Middle frontal gyrus (tissue), 1 donor: ENCODE data around the gene ALKBH2.
A peak's percentile ranks its signal among the peaks of the same experiment; 100 is the strongest.

Source experiments
- DNase-seq: peaks from one replicate; pipeline ENCODE4 v3.0.0-alpha.2; 2015; ENCODE audit warnings: low spot score; ENCODE audit errors: extremely low spot score

Gene ALKBH2

GRCh38 chr12:109114644-109115043 is 21.4 kb upstream of the ALKBH2 start:
- no peak for DNase-seq

GRCh38 chr12:109113661-109114321 is 20.5 kb upstream of the ALKBH2 start:
- DNase-seq, result no peak

GRCh38 chr12:109112720-109113465 is 19.6 kb upstream of the ALKBH2 start:
- DNase-seq, result no peak

GRCh38 chr12:109110988-109111495 is 17.8 kb upstream of the ALKBH2 start:
- peak; percentile 55 for DNase-seq

- no peak for DNase-seq
Observed at GRCh38 chr12:109109746-109110350, 16.6 kb upstream of the ALKBH2 start.

GRCh38 chr12:109105176-109105575 is 11.9 kb upstream of the ALKBH2 start:
- DNase-seq, result no peak

GRCh38 chr12:109102491-109102890 is 9.2 kb upstream of the ALKBH2 start:
- no peak for DNase-seq

GRCh38 chr12:109100741-109101140 is 7.5 kb upstream of the ALKBH2 start:
- no peak for DNase-seq

GRCh38 chr12:109099431-109100020 is 6.3 kb upstream of the ALKBH2 start:
- no peak for DNase-seq

GRCh38 chr12:109098651-109099050 is 5.4 kb upstream of the ALKBH2 start:
- no peak for DNase-seq

- no peak for DNase-seq
Observed at GRCh38 chr12:109098183-109098604, 4.9 kb upstream of the ALKBH2 start.

- DNase-seq, result peak; percentile 94
Observed at GRCh38 chr12:109097435-109098182, 4.3 kb upstream of the ALKBH2 start, which contains the start of gene UNG. TSS of gene UNG (plus strand) at chr12:109097597. CDS start at chr12:109097680, 83 bp downstream.

- no peak for DNase-seq
Observed at GRCh38 chr12:109097140-109097434, 3.8 kb upstream of the ALKBH2 start.

- no peak for DNase-seq
Observed at GRCh38 chr12:109092497-109093021, 713 bp downstream of the ALKBH2 start.

GRCh38 chr12:109089683-109090082 is 3.6 kb downstream of the ALKBH2 start:
- DNase-seq, result no peak

- no peak for DNase-seq
Observed at GRCh38 chr12:109088818-109089217, 4.5 kb downstream of the ALKBH2 start.

- DNase-seq, result no peak
Observed at GRCh38 chr12:109087250-109087649, 6.0 kb downstream of the ALKBH2 start.

- no peak for DNase-seq
Observed at GRCh38 chr12:109085590-109085989, 7.7 kb downstream of the ALKBH2 start.

GRCh38 chr12:109084425-109084824 is 8.8 kb downstream of the ALKBH2 start:
- no peak for DNase-seq

- DNase-seq, result no peak
Observed at GRCh38 chr12:109082751-109083150, 10.5 kb downstream of the ALKBH2 start.

GRCh38 chr12:109074866-109075265 is 18.4 kb downstream of the ALKBH2 start:
- no peak for DNase-seq
